ENCODE results near the gene SLC8A1. TPM values are rescaled to one million over a fixed set of nuclear protein-coding genes. Genes with fewer than 3 reads are reported as not detected.

Gene SLC8A1
- total RNA-seq, 2 experiments from 2014 or later, result 0.22 to 0.31 TPM

- Mint-ChIP-seq H3K27me3 (no peaks in the 10 kb centered on the region), H3K9me3 (no peaks in the 10 kb centered on the region), H3K27ac (no peak overlapping the region), H3K4me1 (no peaks in the 10 kb centered on the region), H3K36me3 (no peaks in the 10 kb centered on the region), H3K4me3 (no peak overlapping the region)
- DNase-seq, result no peak
Measured at GRCh38 chr2:40418614-40419363, 33.1 kb downstream of the SLC8A1 start.

- no peak overlapping the region for H3K27ac Mint-ChIP-seq
- no peaks in the 10 kb centered on the region for H3K36me3 Mint-ChIP-seq
- H3K9me3 Mint-ChIP-seq, result no peaks in the 10 kb centered on the region
- no peaks in the 10 kb centered on the region for H3K27me3 Mint-ChIP-seq
- DNase-seq, result no peak
- H3K4me3 Mint-ChIP-seq, result no peak overlapping the region
- H3K4me1 Mint-ChIP-seq, result no peaks in the 10 kb centered on the region
Measured at GRCh38 chr2:40416486-40416885, 35.4 kb downstream of the SLC8A1 start.

- no peaks in the 10 kb centered on the region for H3K4me1 Mint-ChIP-seq
Measured at GRCh38 chr2:40415391-40415790, 36.5 kb downstream of the SLC8A1 start.

GRCh38 chr2:40412456-40412855 lies 39.4 kb downstream of the SLC8A1 start:
- Mint-ChIP-seq H3K4me1 (no peaks in the 10 kb centered on the region), H3K27me3 (peaks cover 3% of the 10 kb centered on the region), H3K4me3 (no peak overlapping the region), H3K36me3 (no peaks in the 10 kb centered on the region), H3K27ac (no peak overlapping the region), H3K9me3 (no peaks in the 10 kb centered on the region)
- no peak for DNase-seq

More at GRCh38 chr2:40415391-40415790, 36.5 kb downstream of the SLC8A1 start:
- DNase-seq, result no peak
- Mint-ChIP-seq H3K27ac (no peak overlapping the region), H3K9me3 (no peaks in the 10 kb centered on the region), H3K27me3 (no peaks in the 10 kb centered on the region), H3K4me3 (no peak overlapping the region), H3K36me3 (no peaks in the 10 kb centered on the region)

GRCh38 chr2:40410695-40411094 lies 41.2 kb downstream of the SLC8A1 start:
- no peak overlapping the region for H3K27ac Mint-ChIP-seq
- H3K27me3 Mint-ChIP-seq, result peaks cover 3% of the 10 kb centered on the region
- no peaks in the 10 kb centered on the region for H3K36me3 Mint-ChIP-seq
- DNase-seq, result no peak
- no peak overlapping the region for H3K4me3 Mint-ChIP-seq
- H3K4me1 Mint-ChIP-seq, result no peaks in the 10 kb centered on the region
- H3K9me3 Mint-ChIP-seq, result no peaks in the 10 kb centered on the region

GRCh38 chr2:40409734-40410133 lies 42.2 kb downstream of the SLC8A1 start:
- Mint-ChIP-seq H3K4me3 (no peak overlapping the region), H3K27me3 (peaks cover 3% of the 10 kb centered on the region), H3K36me3 (no peaks in the 10 kb centered on the region), H3K9me3 (no peaks in the 10 kb centered on the region), H3K4me1 (no peaks in the 10 kb centered on the region), H3K27ac (no peak overlapping the region)
- no peak for DNase-seq

GRCh38 chr2:40406485-40407289 lies 45.2 kb downstream of the SLC8A1 start:
- Mint-ChIP-seq H3K36me3 (no peaks in the 10 kb centered on the region), H3K9me3 (no peaks in the 10 kb centered on the region)

GRCh38 chr2:40405465-40405864 lies 46.4 kb downstream of the SLC8A1 start:
- Mint-ChIP-seq H3K36me3 (no peaks in the 10 kb centered on the region), H3K27me3 (peaks cover 3% of the 10 kb centered on the region), H3K4me3 (no peak overlapping the region), H3K9me3 (no peaks in the 10 kb centered on the region), H3K27ac (no peak overlapping the region), H3K4me1 (no peaks in the 10 kb centered on the region)
- DNase-seq, result no peak

More at GRCh38 chr2:40406485-40407289, 45.2 kb downstream of the SLC8A1 start:
- Mint-ChIP-seq H3K4me1 (no peaks in the 10 kb centered on the region), H3K27me3 (peaks cover 3% of the 10 kb centered on the region), H3K27ac (no peak overlapping the region), H3K4me3 (no peak overlapping the region)
- no peak for DNase-seq

GRCh38 chr2:40404517-40404916 lies 47.4 kb downstream of the SLC8A1 start:
- no peak overlapping the region for H3K4me3 Mint-ChIP-seq
- H3K9me3 Mint-ChIP-seq, result no peaks in the 10 kb centered on the region
- H3K27ac Mint-ChIP-seq, result no peak overlapping the region
- no peaks in the 10 kb centered on the region for H3K4me1 Mint-ChIP-seq
- H3K36me3 Mint-ChIP-seq, result no peaks in the 10 kb centered on the region
- H3K27me3 Mint-ChIP-seq, result peaks cover under 1% of the 10 kb centered on the region
- DNase-seq, result no peak

- H3K9me3 Mint-ChIP-seq, result no peaks in the 10 kb centered on the region
- no peaks in the 10 kb centered on the region for H3K4me1 Mint-ChIP-seq
- no peaks in the 10 kb centered on the region for H3K36me3 Mint-ChIP-seq
- DNase-seq, result no peak
- H3K27me3 Mint-ChIP-seq, result no peaks in the 10 kb centered on the region
- H3K27ac Mint-ChIP-seq, result no peak overlapping the region
- no peak overlapping the region for H3K4me3 Mint-ChIP-seq
Measured at GRCh38 chr2:40403233-40403836, 48.6 kb downstream of the SLC8A1 start.

GRCh38 chr2:40401896-40402295 lies 50.0 kb downstream of the SLC8A1 start:
- no peak for DNase-seq
- H3K4me1 Mint-ChIP-seq, result no peaks in the 10 kb centered on the region
- no peaks in the 10 kb centered on the region for H3K9me3 Mint-ChIP-seq
- H3K36me3 Mint-ChIP-seq, result no peaks in the 10 kb centered on the region
- H3K27me3 Mint-ChIP-seq, result no peaks in the 10 kb centered on the region
- no peak overlapping the region for H3K27ac Mint-ChIP-seq
- H3K4me3 Mint-ChIP-seq, result no peak overlapping the region

GRCh38 chr2:40400336-40400953 lies 51.4 kb downstream of the SLC8A1 start:
- Mint-ChIP-seq H3K36me3 (no peaks in the 10 kb centered on the region), H3K4me3 (no peak overlapping the region), H3K27ac (no peak overlapping the region), H3K27me3 (no peaks in the 10 kb centered on the region), H3K9me3 (no peaks in the 10 kb centered on the region), H3K4me1 (no peaks in the 10 kb centered on the region)
- no peak for DNase-seq

- Mint-ChIP-seq H3K27me3 (no peaks in the 10 kb centered on the region), H3K36me3 (no peaks in the 10 kb centered on the region), H3K4me1 (no peaks in the 10 kb centered on the region), H3K4me3 (no peak overlapping the region), H3K9me3 (no peaks in the 10 kb centered on the region), H3K27ac (no peak overlapping the region)
- DNase-seq, result no peak
Measured at GRCh38 chr2:40397765-40398164, 54.1 kb downstream of the SLC8A1 start.

GRCh38 chr2:40396124-40396523 lies 55.8 kb downstream of the SLC8A1 start:
- Mint-ChIP-seq H3K4me3 (no peak overlapping the region), H3K9me3 (no peaks in the 10 kb centered on the region), H3K27me3 (no peaks in the 10 kb centered on the region), H3K36me3 (no peaks in the 10 kb centered on the region), H3K4me1 (no peaks in the 10 kb centered on the region), H3K27ac (no peak overlapping the region)
- DNase-seq, result no peak

Measured in activated naive CD8-positive, alpha-beta T cell treated with anti-CD3 and anti-CD28 coated beads for 36 hours (primary cell).